DMS53 (cell line): Measurements from ENCODE around the gene CIART.
"Not testable (repeated sequence)": the region's sequence is repeated elsewhere in the genome, so short reads cannot be mapped to it uniquely, and the experiment has no call there.

Experiments used
- DNase-seq: peaks from one replicate; lab custom pipeline; 2025; lab: John Stamatoyannopoulos, UW

CIART gene

DNA sequence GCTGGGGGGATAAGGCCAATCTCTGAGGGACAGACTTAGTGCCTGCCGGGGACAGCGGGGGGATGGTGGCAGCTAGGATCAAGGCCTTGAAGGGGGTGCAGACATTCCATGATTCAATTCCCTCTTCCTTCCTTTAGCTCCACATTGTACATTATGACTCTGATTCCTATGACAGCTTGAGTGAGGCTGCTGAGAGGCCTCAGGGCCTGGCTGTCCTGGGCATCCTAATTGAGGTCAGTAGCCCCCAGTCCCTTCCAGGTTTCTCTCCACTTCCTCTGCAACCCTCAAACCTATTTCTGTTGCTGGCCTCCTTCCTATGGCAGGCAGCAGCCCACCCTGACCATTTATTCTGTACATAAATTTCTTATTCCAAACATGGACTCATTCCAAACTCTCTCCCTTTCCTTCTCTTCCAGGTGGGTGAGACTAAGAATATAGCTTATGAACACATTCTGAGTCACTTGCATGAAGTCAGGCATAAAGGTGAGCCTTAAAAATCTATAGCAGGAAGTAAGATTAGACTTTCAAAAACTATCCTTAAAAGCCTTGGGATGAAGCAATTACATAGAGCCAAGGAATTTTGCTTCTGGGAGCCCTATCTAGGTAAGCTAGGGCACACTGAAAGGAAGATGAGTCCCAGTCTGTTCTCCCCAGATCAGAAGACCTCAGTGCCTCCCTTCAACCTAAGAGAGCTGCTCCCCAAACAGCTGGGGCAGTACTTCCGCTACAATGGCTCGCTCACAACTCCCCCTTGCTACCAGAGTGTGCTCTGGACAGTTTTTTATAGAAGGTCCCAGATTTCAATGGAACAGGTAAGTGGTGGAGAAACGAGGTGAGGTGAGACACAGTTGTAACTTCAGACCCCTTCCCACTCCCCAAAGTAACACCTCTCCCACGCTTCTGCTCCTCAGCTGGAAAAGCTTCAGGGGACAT is 19.7 kb upstream of the CIART start:
- DNase-seq: no peak

DNA sequence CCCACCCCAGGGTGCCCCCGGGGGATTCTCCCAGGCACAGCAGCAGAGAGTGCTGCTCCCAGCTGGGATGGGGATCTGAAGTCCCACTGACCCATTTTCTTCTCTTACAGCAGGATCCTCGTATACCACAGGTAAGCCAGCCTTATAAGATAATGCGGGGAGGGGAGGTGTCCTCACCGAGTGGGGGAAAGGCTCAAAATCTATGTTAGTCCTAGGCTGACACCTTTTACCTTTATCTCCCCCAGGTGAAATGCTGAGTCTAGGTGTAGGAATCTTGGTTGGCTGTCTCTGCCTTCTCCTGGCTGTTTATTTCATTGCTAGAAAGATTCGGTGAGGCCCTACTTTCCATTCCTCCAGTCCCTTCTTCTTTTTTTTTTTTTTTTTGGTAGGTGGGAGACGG is 18.8 kb upstream of the CIART start:
- DNase-seq: no peak

DNA sequence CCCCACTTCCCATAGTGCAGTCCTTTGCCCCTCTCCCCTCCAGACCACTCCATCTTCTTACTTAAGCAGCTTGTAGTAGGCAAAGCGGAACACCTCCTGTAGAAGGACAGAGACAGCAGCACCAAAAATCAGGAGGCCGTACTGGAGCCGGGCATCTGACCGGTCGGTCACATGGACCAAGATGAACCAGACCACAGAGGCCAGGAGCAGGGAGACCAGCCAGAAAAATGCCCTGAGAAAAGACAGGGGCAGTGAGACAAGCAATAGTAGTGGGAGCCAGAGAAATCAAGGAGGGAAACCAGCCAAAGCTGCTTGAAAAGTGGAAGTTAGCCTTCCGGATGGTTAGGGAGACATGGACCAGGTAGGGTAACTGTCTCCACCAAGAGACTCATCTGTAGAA is 14.5 kb upstream of the CIART start:
- no peak for DNase-seq

DNA sequence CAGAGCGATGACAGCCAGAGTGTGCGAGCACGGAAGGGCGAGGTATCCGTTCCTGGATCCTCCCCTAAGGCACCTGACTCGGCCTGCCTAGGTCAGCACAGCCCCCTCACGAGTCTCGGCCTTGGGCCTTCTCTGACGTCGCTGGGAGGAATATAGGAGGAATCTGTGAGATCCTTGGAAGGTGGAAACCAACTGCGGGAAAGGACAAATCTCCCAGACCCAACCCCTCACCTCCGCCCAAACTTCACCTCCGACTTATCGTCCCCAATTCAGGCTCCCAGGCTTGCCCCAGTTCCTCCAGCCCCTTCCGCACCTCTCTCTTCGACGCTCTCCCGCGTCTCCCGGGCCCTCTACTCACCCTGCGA is 14.0 kb upstream of the CIART start:
- DNase-seq: peak; percentile 70

DNA sequence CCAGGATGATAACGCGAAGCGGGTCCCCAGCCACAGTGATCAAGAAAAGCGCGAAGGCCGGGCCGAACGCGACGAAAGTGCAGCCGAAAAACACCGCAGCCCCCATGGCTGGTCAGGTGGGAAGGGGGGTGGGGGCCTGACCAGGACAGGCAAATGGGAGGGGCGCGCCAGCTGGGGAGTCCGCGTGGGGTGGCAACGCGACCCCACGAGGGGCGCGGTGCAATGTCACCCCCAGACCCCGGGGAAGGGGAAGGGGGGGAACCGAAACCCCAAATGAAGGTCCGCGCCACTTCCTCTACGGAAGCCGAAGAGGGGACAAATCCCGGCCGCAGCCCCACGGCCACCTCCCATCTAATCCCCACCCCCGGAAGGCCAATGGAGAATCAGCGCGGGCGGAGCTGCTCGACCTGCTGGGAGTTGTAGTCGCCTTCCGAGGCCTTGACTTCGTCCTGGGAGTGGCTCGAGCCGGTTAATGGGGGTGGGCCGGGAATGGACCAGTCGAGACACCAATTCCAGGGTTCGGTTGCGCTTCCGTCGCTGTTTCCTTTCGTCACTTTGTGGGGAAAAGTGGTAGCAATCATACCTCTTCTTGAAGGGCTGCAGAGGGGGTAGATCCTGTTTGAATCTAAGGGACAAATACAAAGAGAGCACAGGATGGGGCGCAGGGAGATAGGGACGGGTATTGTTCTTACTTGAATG is 13.5 kb upstream of the CIART start, which contains the start of gene APH1A:
Gene APH1A (minus strand): TSS at position 312 of the 699 bp plus-strand sequence. CDS start 206 bp downstream, at position 106.
- peak; percentile 98 for DNase-seq

DNA sequence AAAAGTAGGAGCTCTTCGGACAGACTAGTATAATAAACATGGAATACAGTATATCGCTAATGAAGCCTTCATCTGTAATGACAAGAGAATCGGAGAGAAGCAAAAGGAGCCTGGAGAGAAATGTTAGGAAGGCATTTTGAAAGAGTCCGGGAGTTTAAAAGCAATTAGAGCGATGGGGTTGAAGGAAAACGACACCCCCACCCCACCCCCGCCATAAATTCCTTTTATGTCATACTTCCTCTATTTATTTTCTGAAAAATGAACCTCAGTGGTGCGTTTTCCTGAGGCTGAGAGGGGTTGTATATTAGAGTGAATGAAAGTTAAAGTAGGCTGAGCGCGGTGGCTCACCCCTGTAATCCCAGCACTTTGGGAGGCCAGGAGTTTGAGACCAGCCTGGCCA is 12.9 kb upstream of the CIART start:
- no peak for DNase-seq

DNA sequence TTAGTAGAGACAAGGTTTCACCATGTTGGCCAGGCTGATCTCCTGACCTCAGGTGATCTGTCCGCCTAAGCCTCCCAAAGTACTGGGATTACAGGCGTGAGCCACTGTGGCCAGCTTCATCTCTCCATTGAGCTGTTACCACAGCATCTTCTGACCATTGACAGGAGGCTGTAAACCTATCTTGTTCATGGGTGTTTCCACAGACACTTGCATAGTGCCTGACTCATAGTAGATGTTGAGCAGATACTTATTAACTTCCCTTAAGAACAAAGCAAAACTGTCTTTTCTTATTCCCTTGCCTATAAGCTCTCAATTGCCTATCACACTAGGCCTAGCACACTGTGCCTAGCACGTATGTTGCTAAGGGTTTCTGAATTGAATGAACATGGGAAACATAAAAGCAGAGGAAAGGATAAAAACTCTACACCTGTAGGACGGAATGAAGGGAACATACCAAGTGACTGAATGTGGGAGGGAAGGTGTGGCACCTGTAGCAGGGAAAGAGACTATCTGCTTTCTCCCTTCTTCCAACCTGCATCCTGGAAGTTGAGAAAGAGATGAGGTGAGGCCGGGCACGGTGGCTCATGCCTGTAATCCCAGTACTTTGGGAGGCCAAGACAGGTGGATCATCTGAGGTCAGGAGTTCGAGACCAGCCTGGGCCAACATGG is 10.9 kb upstream of the CIART start:
- DNase-seq: no peak

DNA sequence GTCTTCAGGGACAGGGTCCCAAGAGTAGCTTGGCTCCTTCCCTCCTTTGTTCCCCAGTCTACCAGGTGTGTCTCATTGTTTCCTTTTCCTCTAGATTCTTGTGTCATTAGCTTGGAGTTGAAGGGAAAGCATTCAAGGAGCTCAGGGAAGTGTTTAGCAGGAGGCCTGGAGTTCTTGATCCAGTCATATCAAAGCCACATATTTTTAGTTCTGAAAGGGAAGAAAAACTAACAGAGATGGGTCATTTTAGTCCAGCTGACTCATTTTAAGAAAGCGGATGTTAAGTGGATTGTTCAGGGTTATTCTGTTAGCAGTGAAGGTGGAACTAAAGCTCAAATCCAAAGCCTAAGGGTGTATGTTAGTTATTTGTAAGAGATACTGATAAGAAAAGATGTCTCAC is 9.0 kb upstream of the CIART start:
- no peak for DNase-seq

DNA sequence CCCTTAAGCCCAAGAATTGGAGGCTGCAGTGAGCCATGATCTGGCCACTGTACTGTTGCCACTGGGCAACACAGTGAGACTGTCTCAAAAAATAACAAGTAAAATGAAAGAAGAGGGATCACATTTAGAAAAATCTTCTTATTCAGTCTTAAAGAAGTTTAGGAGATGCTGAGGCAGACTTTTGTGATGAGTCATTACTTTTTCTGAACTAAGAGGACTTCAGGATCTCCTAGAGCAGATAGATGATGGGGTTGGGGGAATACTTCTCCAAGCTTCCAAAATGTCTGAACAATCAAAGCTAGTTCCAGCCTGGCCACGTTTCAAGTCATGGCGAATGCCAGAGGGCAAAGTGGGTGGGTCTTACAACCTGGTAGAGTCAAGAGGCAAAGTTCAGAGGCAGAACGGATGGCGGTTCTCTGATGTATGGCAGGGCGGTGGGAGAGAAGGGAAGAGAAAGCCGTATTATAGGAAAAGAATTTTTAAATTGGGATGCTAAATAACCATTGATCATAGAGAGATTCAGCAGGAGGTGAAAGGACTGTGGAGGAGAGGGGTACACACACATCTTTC is 2.1 kb upstream of the CIART start:
- no peak for DNase-seq

DNA sequence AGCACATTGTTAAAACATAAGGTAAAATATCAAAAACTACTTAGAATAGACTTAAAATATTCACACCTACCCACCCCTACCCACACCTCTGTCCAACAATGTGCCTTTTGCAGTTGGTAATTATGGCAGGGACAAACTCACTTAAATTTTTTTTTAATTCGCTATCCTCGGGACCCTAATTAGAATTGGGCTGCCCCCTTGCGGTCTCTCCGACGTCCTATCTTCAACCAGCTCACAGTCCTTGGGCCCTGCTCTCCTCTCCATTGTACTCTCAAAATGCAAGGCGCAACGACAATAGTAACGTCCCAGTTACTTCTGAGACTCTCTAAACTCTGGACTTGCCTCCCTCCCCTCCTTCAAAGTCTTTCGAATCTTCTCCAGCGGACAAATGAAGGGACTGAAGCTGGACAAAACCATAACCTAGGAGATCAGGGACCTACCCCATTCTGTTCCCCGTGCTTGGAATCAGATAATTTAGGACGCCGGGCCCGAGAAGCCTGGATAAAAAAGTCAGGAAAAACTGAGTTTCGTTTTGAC is 1.1 kb upstream of the CIART start:
- DNase-seq: peak; percentile 81

DNA sequence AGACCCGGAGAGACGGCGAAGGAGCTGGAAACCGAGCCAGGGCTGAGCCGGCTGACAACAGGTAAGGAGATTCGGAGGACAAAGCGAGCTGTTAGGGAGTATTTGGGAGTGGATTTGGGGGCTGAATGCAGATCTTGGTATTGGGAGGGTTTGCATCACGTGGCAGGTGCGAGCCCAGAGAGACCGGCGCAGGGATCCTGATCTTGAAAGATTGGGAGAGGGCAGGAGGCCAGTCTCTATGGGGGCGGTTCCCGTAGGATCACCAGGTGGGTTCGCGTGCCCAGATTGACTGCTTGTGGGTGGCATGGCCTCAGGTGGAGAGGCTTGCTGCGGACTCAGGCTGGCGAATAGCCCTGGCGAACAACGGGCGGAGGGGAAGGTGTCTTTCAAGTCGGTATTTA is 204 bp downstream of the CIART start:
- no peak for DNase-seq

DNA sequence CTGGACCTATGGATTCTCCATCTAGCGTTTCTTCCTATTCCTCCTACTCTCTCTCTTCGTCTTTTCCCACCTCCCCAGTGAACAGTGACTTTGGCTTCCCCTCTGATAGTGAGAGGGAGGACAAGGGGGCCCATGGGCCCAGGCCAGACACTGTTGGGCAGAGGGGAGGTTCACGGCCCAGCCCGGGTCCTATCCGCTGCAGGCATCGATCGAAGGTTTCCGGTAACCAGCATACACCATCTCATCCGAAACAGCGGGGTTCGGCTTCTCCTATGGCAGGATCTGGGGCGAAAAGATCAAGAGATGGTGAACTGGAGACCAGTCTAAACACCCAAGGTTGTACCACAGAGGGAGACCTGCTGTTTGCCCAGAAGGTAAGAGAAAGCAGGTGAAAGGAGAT is 906 bp downstream of the CIART start:
- no peak for DNase-seq

DNA sequence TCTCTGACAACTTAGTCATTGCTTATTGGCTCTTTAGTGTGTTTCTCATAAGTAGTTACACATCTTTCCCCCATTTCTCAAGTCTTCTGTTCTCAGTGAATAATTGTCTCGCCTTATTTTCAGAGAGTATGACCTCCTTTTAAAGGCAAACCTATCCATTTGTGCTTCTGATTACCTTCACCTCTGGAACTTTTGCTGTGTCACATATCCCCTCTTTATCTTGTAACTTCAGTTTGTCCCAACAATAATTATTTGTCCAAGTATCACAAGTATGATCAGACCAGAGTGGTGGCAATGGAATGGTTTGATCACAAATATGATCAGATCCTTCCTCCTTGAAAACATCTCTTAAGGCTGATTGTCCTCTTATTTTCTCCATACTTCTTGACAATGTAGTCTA is 6.0 kb downstream of the CIART start:
- DNase-seq: no peak

DNA sequence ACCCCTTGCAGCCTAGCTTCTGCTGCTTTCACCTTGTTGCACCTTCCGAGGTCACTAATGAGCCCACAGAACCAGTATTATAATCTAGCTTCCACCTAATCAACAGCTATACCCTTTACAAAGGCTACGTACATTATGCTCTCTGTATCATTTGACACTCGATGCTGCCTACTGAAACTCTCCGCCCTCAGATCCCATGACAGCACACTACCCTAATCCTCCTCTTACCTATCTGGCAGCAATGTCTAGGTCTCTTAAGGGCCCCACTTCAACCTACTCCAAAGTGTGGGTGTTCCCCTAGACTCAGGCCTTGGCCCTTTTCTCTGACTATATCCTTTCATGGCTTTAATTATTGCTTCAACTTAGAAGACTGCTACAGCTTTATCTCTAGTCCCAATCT is 6.5 kb downstream of the CIART start:
- DNase-seq: no peak

DNA sequence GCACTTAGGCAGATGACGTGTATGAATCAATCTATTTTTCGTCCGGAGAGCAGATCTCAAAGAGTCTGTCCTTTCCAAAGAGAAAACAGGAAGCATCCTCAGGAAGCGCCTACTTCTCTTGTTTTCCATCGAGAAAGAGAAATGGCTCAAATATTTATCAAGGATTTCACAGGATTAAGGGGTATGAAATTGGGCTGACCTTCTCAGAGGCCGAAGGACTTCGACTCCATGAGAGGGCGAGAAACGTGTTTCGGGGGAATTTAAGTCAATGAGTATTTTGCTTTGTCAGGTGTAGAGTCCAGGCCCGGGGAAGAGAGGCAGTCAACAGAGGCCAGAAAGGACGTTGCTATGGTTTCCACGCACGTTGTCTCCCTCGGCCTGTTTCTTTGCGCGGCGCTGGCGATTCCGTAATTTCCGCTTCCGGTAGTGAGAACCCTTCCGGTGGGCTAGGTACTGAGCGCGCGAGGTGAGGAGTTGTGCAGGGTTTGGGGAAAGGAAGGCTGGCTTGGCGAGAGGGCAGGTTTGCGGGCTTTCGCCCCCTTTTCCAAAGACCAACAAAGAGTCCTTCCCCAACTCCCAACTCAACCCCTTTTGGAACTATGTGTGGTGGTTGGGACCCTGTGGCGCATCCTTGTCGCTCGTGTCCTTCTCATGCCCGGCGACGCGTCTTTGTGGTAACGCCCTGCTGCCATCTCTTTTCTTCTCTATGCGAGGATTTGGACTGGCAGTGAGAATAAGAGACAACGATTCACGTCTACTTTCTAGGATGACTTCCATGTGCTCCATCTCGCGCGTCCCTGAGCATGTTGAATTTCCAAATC is 11.3 kb downstream of the CIART start, which contains the start of gene MRPS21:
Gene MRPS21 (plus strand): TSS at position 429 of the 821 bp plus-strand sequence. CDS start 506 bp downstream, outside the sequence.
- peak; percentile 97 for DNase-seq

DNA sequence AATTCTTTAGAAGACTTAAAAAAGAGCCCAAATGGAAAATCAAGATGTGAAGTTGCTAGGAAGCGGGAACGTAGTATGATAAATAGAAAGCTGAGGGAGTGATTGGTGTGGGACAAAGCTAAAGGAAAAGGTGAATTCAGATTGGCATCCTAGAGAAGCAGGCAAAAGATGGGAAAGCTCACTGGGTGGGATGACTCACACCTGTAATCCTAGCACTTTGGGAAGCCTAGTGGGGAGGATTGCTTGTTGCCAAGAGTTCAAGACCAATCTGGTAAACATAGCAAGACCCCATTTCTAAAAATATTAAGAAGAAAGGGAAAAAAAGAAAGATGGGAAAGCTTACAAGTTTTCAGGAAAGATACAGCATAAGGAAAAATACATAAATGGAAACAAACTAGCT is 13.1 kb downstream of the CIART start:
- peak; percentile 7 for DNase-seq

DNA sequence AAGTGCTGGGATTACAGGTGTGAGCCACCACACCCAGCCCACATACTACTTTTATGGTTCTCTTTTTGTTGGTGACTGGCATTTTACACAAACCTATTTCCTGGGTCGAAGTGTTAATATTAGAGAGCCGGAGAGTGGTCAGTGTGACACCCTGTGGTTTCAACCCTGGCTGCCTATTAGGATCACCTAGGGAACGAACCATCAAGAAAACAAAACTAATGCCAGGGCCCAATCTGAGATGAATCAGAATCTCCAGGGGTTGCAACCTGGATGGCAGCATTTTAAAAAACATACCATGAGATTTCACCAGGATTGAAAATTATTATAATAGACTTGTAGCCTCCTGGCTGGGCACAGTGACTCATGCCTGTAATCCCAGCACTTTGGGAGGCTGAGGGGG is 17.4 kb downstream of the CIART start:
- no peak for DNase-seq

DNA sequence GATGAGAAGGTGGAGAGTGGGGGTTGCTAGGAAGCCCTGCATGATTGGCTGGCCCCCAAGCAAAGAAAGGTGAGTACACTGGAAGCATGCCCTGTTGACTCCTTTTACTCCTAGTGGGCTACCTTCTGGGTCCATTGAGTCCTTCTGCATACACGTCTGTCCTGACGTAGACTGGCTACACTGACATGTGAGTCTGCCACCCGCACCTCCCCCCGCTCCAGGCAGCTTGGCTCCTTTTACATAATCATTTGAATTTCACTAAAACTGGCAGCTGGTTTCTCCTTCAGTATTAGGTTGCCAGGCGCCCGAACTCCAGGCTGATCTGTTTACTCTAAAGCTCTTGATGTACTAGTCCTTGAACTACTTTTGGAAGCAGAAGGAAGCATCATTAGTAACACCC is 20.0 kb downstream of the CIART start:
- peak; percentile 51 for DNase-seq

DNA sequence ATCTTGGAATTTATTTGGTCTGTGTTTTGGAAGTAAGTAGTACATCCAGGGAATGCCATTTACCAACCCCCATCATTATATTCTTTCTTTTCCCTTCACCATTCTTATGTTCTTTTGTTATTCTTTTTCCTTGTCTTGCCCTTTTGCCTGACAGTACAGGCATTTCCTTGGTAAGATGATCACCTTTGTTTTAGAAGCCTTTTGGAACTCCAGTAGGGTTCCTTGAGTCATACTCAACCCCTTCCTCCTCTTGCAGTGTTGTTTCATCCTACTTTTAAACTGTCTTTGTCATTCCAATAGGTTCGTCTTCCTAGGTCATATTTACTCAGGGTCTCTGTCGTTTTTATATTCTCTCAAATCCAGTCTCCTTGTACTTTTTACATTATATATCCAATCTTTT is 20.5 kb downstream of the CIART start:
- no peak for DNase-seq

DNA sequence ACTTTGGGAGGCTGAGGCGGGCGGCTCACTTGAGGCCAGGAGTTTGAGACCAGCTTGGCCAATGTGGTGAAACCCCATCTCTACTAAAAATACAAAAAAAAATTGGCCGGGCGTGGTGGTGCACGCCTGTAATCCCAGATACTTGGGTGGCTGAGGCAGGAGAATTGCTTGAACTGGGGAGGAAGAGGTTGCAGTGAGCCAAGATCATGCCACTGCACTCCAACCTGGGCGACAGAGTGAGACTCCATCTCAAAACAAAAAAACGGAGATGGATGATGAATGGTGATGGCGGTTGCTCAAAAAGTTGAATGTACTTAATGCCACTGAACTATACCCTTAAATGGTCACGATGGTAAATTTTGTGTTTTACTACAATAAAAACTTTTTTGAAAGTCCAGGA is 26.2 kb downstream of the CIART start:
- not testable (repeated sequence) for DNase-seq
